Right ventricle myocardium inferior (tissue), 1 donor: ENCODE results near the gene MYB. TPM values are rescaled to one million over a fixed set of nuclear protein-coding genes. Genes with fewer than 3 reads are reported as not detected.
"Not testable (repeated sequence)": the region's sequence is repeated elsewhere in the genome, so short reads cannot be mapped to it uniquely, and the experiment has no call there.

Source experiments
- ATAC-seq: fragments of 200-7000 bp; cut with Tn5 transposase; one replicate; pipeline ENCODE4 v1.9.1; 2020; ENCODE audit warnings: mild to moderate bottlenecking, moderate library complexity
- DNase-seq: peaks from one replicate; pipeline ENCODE4 v3.0.0; 2021; ENCODE audit errors: missing footprints
- intact Hi-C: fragments of 100-400 bp; cut with DNase I; formaldehyde crosslinking; loops from one replicate; pipeline ENCODE4 v1.11.0; 2022
- total RNA-seq: library from RNA; stranded (reverse); fragmentation: NEBNext Ultra II Directional; extraction: Animal tissue kit (Norgen Biotek cat#: 25700); gene quantifications from one replicate; pipeline ENCODE4 v1.2.1, GENCODE V29; 2021
- donor health status: DM: no; HTN: yes; CAD: no; lungs with severe emphysema.

Gene MYB
- total RNA-seq, 1 donor from 2014 or later = 0.27 TPM

DNA sequence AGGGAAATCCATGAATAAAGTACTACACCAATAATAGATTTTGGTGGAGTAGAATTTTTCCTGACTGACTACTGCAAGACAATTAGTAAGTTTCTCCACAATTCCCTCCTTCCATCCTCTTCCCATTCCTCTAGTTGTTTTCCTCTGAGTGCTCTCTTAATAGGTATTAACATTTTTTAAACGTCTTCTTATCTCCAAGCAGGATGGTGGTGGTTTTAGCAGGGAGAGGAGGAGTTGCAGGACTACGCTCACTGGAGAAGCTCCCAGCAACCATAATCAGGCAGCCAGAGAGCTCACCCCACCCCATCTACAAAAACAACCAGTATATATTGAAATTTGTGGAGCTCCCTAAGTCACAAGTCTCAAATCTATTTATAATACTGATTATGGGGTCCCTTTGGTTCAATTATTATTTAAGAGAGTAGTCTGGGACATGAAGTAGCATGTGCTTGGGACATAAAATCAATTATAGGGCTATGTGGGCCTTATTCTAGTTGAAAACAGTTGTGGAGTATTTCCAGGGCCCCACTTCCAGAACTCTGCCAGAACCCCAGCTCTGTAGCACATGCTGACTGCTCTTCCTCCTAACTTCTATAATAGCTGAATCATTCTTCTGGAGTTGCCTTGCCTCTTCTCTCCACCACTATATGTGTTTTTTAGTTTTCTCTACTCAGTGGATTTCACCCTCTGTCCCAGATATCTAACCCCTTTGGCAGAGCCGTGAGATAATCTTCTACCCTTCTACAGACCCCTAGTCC is 49.8 kb downstream of the MYB start:
- ATAC-seq (no peak), DNase-seq (no peak)
- intact Hi-C loops = no loop called here

DNA sequence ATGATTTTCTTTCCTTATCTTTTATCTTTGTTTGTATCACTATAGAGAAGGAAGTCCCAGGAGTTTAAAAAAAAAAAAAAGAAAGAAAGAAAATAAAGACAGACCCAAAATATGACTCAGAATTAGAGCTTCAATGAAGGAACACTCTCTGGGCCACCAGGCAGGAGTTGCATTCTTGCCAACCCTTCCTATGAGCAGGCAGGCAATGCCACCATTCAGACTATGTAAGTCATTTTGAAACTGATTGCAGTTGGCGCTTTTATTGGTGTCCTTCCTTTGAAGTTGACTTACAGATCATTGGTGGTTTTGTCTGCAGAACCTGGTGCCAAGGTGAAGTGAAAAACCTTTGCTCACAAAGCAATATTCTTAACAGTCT is 50.3 kb downstream of the MYB start:
- ATAC-seq (no peak), DNase-seq (no peak)
- intact Hi-C loops = no loop called here

DNA sequence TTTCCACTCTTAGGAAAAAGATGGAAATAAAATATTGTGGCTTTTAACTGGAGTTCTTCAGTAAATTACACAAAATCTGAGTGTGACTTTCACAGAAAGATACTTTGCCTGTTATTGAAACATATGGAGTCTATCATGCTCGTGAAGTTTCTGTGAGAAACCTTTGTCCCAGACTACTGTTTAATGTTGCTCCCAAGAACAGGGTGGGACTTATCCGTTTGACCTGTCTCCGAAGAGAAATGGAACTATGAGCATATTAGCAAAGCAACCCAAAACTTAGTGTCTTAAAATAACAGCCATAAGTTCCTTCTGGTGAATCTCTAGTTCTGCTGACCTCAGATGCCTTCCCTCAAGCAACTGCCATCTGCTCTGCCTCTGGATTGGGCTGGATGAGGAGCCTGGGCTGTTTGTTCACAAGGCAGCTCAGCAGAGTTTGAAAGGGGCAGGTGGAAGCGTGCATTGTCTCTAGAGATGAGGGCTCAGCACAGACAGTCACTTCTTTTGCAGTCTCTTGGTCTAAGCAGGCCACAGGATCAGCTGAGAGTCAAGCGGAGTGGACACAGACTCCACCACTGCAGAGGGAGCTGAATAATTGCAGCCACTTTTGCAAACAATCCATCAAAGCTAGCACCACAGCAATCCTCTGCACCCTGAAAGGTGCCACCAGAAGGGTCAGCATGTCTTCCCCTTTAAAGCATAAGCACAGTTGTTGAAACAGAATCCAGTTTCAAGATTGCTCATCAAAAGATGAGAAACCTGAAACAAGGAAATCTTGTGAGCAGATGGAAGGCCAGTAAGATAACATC is 52.8 kb downstream of the MYB start:
- intact Hi-C loops = no loop called here
- DNase-seq (no peak), ATAC-seq (peak; percentile 31)

DNA sequence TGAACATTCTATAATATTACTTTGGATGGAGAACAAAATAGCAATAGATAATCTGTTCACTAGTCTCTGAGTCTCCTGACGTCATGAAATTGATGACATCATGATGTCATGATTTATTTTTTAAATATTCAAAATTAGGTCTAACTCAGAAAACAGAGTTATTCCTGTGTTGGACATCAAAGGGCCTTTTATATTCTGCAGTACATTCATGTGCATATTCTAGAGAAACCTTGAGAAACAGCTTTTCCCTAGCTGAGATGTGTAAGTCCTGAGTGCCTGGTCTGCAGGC is 53.3 kb downstream of the MYB start:
- intact Hi-C loops = no loop called here
- DNase-seq (no peak), ATAC-seq (no peak)

DNA sequence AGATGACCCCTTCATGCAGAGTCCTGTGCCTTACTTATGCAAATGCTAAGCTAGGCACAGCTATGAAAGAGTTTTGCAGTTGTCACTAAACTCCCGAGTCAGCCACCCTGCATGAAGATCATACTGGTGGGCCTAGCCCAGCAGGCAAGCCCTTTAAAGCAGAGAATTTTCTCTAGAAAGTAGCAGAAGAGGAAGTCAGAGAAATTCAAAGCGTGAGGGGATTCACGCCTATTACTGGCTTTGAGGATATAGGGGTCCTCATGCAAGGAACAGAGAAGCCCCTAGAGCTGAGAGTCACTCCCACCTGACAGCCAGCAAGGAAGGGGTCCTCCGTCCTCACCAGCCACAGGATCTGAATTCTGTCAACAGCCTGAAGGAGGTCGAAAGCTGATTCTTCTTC is 54.6 kb downstream of the MYB start:
- ATAC-seq = no peak
- no peak for DNase-seq
- intact Hi-C loops = no loop called here

DNA sequence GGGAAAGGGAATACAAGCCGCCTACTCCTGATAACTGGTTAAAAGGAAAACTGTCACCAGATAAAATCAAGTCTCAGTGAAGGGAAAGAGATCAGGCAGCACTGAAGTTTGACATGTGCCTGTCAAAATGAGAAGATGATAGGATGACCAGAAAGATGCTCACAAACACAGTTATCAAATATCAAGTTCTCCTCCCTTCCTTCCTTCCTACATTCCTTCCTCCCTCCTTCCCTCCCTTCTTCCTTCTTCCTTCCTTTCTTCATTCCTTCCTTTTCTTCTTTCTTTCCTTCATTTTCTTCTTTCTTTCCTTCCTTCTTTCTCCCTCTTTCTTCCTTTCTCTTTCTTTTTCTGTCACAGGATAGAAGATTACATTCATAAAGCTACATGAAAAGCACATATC is 55.2 kb downstream of the MYB start:
- ATAC-seq = no peak
- no peak for DNase-seq
- intact Hi-C loops = no loop called here

DNA sequence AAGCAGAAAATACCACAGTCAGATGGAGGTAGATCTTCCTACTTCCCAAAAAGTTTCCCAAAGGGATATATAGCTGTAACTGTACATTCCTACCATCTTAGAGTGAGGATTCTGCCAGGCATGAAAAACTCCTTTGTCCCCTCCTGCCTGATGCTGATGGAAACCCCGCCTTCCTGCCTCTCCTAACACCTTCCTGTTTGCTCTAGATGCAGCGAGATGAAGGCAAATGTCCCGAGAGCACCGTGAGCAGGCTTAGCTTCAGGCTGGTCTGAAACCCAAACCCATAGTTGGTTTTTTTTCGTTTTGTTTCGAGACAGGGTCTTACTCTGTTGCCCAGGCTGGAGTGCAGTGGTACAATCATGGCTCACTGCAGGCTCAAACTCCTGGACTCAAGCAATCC is 55.6 kb downstream of the MYB start:
- no peak for ATAC-seq
- DNase-seq = no peak
- intact Hi-C loops = no loop called here

DNA sequence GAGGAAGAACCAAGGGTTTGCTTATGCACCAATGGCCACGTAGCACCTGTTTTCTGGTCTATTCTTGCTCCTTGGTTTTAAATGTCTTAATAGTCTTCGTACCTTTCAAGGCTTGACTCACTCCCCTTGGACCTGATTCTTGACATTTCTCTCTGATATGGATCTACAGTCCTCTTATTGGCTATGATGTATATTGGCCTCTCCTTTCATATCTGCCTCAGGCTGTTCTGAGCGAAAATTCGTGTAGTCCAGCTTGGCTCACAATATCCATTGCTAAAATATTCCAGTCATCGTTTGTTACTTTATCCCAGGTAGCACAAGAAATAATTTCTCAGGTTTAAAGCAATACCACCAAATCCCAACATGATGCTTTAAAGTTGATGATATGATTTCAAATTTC is 59.6 kb downstream of the MYB start:
- intact Hi-C loops = no loop called here
- DNase-seq (no peak), ATAC-seq (no peak)

DNA sequence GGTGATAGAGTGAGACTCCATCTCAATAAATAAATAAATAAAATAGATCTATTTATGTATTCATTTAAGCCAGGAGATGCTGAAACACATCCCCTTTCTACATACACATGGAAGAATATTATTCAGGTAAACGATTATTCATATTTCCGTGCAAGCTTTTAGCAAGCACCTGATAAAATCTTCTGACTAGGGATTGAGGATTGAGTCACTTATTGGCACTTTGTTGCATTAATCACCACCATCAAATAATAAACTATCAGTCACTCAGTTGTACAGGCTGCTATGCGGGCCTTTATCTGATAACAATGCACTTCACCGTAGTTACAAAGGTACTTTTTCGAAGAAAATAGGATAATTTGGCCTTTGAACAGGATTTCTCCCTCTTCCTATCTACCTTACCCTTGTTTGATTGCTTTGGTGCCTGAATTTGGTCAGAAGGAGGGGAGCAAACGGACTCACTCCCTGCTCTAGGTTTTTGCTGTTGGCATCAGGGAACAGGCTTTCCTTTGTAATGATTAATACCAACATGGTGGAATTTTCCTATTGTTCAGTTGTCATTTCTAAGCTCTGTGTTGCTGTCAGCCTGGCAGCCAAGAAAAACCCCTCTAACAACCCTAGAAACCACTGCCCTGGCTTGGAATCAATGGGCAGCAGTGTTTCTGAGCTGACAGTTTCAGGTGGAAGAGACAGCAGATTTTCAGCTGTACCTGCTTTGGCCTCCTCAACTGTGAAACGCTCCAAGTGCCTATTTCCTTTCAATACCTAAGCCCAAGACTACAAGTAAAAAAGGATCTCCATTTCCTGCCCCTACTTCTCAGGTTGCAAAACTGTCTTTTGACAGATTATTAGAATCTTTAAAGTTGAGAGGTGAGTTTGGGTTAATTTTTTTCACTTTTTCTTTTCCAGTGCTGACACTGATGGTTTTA is 63.0 kb downstream of the MYB start:
- intact Hi-C loops = no loop called here
- no peak for ATAC-seq
- DNase-seq = no peak

DNA sequence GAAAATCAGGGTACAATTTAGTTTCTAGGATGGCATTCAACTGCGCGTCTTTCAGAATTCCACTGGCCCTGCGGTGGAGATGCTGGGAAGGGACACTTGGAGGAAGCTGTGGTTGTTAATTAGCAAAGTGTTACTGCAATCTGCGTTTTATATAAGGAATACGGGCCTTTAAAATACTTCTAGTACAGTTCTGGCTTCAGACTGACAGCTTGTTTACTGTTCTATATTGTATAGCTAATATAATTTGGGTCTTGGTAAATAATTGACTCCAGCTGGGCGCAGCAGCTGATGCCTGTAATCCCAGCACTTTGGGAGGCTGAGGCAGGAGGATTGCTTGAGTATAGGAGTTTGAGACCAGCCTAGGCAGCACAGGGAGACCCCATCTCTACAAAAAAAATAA is 63.7 kb downstream of the MYB start:
- DNase-seq = no peak
- ATAC-seq = no peak

DNA sequence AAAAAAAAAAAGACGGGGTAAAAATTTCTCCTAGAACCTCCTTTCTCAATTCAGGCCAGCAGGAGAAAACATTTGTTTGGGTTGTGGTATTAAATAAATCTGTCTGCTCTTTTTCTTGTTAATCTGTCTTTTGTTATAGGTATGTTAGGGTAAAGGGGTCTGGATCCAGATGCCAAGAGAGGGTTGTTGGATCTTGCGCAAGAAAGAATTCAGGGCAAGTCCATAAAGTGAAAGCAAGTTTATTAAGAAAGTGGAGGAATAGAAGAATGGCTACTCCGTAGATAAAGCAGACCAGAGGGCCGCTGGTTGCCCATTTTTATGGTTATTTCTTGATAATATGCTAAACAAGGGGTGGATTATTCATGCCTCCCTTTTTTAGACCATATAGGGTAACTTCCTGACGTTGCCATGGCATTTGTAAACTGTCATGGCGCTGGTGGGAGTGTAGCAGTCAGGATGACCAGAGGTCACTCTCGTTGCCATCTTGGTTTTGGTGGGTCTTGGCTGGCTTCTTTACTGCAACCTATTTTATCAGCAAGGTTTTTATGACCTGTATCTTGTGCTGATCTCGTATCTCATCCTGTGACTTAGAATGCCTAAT is 65.4 kb downstream of the MYB start:
- ATAC-seq, DNase-seq, intact Hi-C loops: not testable (repeated sequence)

More for the DNA sequence above, 63.7 kb downstream of the MYB start:
- intact Hi-C loops = no loop called here

DNA sequence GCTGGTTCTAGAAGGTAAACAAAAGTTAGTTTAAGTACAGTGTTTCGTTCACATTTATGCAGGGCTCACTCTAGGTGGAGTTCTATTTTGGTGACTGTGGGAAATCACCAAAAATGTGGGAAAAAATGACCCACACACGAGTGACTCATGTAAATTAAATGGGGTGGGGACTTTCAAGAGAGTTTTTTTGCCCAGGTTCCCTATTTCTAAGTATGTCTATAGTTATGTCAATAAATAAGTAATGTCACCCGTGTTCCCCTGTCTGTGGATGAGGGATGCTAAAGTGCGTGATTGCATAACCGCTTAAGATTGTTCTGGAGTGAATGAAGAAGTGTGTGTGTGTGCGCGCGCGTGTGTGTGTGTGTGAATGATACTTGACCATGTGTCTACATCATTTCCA is 69.1 kb downstream of the MYB start:
- no peak for DNase-seq
- intact Hi-C loops = no loop called here
- ATAC-seq = no peak

DNA sequence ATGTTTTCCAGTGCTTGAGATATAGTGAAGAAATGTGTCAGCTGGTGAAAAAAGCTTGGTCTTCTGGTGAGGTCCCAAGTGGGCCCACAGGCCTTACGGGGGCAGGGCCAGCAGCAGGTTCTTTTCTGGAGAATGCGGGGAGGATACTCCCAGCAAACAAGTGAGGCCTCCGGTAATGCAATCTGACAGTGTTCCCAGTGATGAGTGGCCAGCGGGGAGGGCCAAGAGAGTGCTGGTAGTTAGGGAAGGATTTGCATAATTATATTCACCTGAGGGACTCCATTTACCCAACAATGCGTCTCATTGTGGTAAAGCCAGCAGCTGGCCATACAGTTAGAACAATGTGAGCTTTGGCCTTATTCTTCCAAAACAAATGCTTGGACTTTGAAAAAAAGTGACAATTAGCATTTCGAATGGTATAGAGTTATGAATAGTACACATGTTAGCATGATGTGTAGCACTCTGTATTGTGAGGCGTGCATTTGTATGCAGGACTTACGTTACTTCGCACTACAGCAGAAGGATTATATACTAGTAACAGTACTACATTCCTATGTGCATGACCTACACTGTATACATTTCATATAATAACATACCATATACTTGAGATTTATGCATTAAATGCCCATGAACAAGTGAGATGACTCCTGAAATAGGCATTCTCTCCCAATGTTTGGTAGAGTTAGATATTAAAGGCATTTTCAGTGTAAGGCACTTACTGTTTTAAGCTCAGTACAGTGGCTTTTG is 69.8 kb downstream of the MYB start:
- intact Hi-C loops = no loop called here
- DNase-seq (no peak), ATAC-seq (no peak)

DNA sequence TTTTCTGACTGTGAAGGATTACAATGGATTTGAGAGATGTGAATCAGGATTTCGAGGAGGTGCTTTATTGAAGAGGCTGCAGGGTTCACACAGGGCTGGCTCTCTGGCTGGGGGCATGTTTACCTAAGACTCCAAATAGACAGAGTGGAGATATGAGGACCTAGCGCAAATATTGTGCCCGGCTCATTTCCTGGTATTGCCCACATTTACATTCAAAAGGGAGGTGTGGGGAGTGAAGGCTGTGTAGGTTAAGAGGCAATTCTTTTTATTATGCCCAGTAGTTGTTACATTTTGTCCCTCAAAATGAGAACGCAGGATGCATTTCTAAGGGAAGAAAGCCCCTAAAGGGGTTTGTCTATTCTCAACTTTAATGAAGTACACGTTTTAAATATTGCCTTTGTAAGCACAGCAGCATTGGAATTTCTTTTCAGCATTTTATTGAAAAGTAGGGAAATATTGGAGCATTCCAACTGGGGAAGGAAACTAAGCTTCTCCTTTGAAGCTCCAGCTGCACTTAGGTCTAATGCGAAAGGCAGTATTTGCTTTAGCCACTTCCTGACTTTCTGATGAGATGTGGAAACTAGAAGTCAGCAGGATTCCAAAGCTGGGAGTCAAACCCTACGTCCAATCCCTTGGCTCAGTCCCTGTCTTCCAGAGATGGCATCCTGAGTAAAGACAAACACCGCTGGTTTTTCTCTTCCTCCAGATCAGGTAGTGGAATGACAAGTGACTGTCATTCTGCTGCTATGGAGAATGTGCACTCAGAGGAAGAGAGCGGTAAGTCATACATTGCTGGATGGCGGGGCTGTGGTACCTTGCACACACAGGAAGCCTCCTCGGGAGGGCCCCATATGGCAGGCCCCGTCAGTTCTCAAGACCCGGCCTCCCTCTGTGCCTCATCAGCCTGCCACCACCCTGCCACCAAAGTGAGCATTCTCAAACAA is 70.7 kb downstream of the MYB start:
- intact Hi-C loops = no loop called here
- ATAC-seq = no peak
- DNase-seq = no peak

DNA sequence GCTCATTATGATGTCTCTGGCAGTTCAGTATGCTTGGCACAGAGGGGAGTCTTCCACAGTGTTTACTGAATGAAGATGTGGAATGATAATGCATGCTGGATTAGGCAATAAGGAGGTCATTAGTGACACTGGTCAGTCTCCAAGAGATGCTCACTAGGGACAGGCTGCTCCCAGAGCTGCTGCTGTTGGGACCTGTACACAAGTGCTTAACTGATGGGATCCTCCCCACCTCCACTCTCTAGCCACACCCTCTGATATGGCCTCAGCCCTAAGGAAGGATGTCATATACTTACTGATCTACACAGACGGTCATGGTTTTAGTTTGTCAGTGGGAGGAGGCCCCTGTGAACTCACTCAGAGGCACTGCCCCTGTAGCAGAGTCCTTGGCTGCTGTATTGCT is 73.4 kb downstream of the MYB start:
- intact Hi-C loops = no loop called here
- no peak for DNase-seq
- no peak for ATAC-seq

DNA sequence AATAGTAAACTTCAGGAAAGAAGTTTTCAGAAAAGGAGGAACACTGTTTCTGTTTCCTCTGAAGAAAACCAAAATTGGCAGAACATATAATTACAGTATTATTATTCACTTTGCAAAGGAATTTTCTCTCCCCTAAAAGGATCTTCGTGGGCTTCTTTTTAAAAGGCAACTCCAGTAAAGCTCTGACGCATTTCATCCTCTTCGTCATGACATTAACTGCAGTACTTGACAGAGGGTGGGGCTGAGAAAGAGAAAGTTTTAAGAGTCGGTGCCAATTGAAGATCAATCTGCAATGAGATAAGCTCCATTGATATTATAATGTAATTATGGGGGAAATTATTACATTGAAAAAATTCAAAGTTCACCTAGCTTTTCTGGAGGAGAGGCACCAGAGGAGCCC is 75.8 kb downstream of the MYB start:
- intact Hi-C loops = no loop called here
- DNase-seq (no peak), ATAC-seq (no peak)

DNA sequence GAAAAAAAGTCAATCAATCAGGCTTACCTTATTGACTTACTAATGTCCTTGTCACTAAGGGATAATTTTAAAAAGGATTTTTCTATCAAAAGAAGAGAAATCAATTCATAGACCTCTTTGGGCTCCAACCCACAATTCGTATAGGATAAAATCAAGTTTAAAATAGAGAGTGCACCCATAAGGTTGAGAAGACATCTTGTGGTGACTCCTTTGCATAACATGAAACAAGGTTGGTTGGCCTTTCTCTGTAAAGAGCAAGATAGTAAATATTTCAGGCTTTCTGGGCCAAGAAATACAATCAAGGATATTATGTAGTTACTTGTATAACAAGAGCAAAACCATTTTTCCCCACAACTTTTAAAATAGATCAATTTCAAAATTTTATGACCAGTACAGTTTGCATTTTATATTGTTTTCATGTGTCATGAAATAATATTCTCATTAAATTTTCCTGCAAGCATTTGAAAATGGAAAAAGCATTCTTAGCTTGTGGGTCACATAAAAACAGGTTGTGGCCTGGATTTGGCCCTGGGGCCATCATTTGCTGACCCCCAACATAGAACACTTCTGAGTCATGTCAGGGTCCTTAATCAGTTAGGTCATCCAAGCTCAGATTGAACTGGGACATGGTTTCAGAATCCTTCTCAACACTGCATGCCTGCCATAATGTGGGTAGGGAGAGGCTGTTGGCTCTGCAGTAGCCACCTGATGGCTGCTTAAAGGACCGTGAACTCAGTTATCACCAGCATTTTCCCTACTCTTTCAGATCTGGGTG is 76.7 kb downstream of the MYB start:
- DNase-seq = no peak
- intact Hi-C loops = no loop called here
- ATAC-seq = no peak
